Spinal cord (tissue), 10 donors: ENCODE measurements around the gene APOD. TPM values are rescaled to one million over a fixed set of nuclear protein-coding genes. Genes with fewer than 3 reads are reported as not detected.
A peak's percentile ranks its signal among the peaks of the same experiment; 100 is the strongest.

Source experiments
- DNase-seq, 6 donors: peaks; one replicate each; pipeline versions ENCODE4 v3.0.0 to v3.0.0-alpha.2; 2013 to 2015; ENCODE audit warnings: low spot score in 6 of 6, low read depth in 4 of 6
- H3K27ac ChIP-seq: one replicate; pipeline ENCODE4 v1.5.1; 2013; ENCODE audit warnings: low read depth, low read length, control low read depth
- H3K27me3 ChIP-seq: one replicate; pipeline ENCODE4 v1.6.1; 2013; ENCODE audit warnings: low read length; ENCODE audit not compliant: control insufficient read depth, insufficient read depth
- H3K36me3 ChIP-seq: one replicate; pipeline ENCODE4 v1.6.1; 2013; ENCODE audit warnings: low read length; ENCODE audit not compliant: control insufficient read depth, insufficient read depth
- H3K4me1 ChIP-seq: one replicate; pipeline ENCODE4 v1.6.1; 2013; ENCODE audit warnings: low read length; ENCODE audit not compliant: control insufficient read depth, insufficient read depth
- H3K4me3 ChIP-seq: one replicate; pipeline ENCODE4 v1.5.1; 2013; ENCODE audit warnings: low read depth, low read length, control low read depth
- H3K9me3 ChIP-seq: one replicate; pipeline ENCODE4 v1.6.1; 2013; ENCODE audit warnings: low read length; ENCODE audit not compliant: control insufficient read depth, insufficient read depth
- WGBS: methylation state at CpG from one replicate; pipeline ENCODE4 v1.1.5; 2013; ENCODE audit warnings: missing lambda C conversion rate; ENCODE audit not compliant: insufficient coverage; 5-methylcytosine and 5-hydroxymethylcytosine counted together
- polyA plus RNA-seq, 2 donors: library from polyadenylated mRNA; unstranded; fragments of 120-200 nt; gene quantifications; one replicate each; pipeline ENCODE4 v1.2.1, GENCODE V29; 2013; ENCODE audit not compliant: insufficient read length in 2 of 2
- total RNA-seq, 2 donors: library from RNA; depleted of rRNA in 1 of 2; stranded (reverse); fragments of 120-200 nt in 1 of 2; fragments of >200 nt in 1 of 2; gene quantifications; one replicate each; pipeline versions ENCODE4 v1.2.3 to v1.2.4, GENCODE V29; 2013 to 2014
- donor health status: healthy.

The APOD gene
- total and polyA plus RNA-seq, 4 donors: 75.5 to 223 (median 175) TPM

DNA sequence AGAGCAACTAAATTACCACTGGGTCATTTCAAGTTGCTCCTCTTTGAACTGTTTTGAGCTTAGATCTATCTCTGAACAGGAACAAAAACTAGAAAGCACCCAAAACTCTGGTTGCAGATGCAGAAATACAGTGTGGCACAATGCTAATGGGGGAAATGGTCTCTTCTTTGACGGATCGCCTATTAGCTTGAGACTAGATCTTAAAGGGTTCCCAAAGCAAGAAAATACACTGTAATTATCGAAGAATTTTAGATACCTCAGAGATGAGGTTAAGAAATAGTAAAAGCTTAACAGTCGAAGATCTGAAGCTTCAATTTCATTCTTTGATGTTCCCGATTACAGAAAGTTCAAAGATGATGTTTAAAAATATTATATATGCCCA, 41.4 kb downstream of the APOD start:
- H3K36me3 ChIP-seq: no peaks in the 10 kb centered on the region
- WGBS: no CpG with 5 or more reads among the region's 5 CpGs
- peak in 2 of 6 donors; percentile 28 to 45 for DNase-seq
- no peaks in the 10 kb centered on the region for H3K9me3 ChIP-seq
- no peak overlapping the region for H3K27ac ChIP-seq
- peak overlapping the region; percentile 75 for H3K4me3 ChIP-seq
- H3K4me1 ChIP-seq: peaks cover 17% of the 10 kb centered on the region
- H3K27me3 ChIP-seq: peaks cover 9% of the 10 kb centered on the region

DNA sequence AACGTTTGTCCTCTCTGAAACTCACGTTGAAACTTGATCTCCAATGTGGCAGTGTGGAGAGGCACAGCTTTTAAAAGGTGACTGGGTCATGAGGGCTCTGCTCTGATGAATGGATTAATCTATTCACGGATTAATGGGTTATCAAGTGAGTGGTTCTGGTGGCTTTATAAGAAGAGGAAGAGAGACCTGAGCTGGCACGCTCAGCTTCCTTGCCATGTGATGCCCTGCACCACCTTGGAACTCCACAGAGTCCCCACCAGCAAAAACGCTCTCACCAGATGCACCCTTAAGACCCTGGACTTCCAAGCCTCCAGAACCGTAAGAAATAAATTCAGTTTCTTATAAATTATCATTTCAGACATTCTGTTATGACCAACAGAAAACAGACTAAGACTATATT, 43.2 kb downstream of the APOD start:
- WGBS: 38% methylated on average over 2 of the region's 6 CpGs
- no peak overlapping the region for H3K4me3 ChIP-seq
- peaks cover 17% of the 10 kb centered on the region for H3K4me1 ChIP-seq
- H3K27me3 ChIP-seq: peaks cover 5% of the 10 kb centered on the region
- H3K27ac ChIP-seq: no peak overlapping the region
- no peaks in the 10 kb centered on the region for H3K9me3 ChIP-seq
- DNase-seq: no peak
- H3K36me3 ChIP-seq: no peaks in the 10 kb centered on the region

DNA sequence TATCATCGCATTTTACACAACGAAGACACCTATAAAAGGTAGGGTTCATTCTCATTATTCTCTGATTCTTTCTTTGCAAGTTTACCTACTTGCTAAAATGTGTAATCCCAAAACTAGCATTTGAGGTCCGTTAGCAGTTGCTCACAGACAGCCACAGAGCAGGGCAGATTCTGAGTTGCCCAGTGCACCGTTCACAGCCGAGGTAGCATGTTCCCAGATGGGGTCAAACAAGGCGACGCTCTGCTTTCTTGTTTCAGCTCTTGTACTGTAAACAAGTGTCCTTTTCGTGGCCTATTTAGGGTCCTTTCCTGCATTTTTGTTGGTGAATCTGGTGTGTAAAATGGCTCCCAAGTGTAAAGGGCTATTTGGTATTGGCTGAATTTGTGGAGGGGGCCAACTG, 43.7 kb downstream of the APOD start:
- H3K36me3 ChIP-seq: no peaks in the 10 kb centered on the region
- WGBS: 94% methylated on average over 6 of the region's 8 CpGs
- no peaks in the 10 kb centered on the region for H3K9me3 ChIP-seq
- no peak for DNase-seq
- H3K27me3 ChIP-seq: peaks cover 5% of the 10 kb centered on the region
- no peak overlapping the region for H3K27ac ChIP-seq
- no peak overlapping the region for H3K4me3 ChIP-seq
- peaks cover 17% of the 10 kb centered on the region for H3K4me1 ChIP-seq

DNA sequence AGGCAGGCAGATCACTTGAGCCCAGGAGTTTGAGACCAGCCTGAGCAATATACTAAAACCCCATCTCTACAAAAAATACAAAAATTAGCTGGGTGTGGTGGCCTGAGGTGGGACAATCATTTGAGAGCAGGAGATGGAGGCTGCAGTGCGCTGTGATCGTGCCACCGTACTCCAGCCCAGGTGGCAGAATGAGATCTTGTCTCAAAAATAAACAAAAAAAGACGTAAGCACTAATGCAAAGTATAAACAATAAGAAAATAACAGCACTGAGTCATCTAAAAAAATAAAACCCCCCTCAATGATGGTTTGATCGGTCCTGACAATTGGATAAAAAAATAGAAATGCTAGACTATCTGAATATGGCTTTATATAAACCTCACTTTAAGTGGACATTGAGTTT, 44.3 kb downstream of the APOD start:
- H3K4me1 ChIP-seq: peaks cover 16% of the 10 kb centered on the region

DNA sequence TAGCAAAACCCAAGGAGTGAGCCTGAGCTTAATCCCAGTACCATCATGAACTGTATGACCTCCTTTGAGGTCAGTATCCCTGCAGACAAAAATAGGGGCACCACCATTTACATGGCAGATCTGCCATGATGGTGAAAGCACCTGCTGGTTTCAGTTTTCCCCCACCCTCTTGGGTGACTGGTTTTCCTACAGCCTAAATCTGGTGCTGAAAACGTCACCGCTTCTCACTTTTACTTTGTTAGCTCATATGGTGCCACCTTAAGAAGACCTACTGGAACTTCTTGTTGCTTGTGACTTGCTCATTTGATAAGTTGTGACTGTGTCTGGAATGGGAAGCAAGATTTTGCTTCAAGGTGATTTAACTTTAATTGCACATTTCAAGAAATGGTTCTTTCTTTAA, 45.7 kb downstream of the APOD start:
- Histone ChIP-seq H3K27ac (no peak overlapping the region), H3K4me1 (peaks cover 8% of the 10 kb centered on the region), H3K36me3 (no peaks in the 10 kb centered on the region), H3K4me3 (no peak overlapping the region), H3K9me3 (no peaks in the 10 kb centered on the region), H3K27me3 (no peaks in the 10 kb centered on the region)
- no peak for DNase-seq
- WGBS: no CpG with 5 or more reads among the region's 2 CpGs

More for the DNA sequence above, 44.3 kb downstream of the APOD start:
- Histone ChIP-seq H3K9me3 (no peaks in the 10 kb centered on the region), H3K27ac (no peak overlapping the region), H3K27me3 (peaks cover 4% of the 10 kb centered on the region), H3K4me3 (no peak overlapping the region), H3K36me3 (no peaks in the 10 kb centered on the region)
- DNase-seq: no peak
- no CpG with 5 or more reads among the region's 5 CpGs for WGBS

DNA sequence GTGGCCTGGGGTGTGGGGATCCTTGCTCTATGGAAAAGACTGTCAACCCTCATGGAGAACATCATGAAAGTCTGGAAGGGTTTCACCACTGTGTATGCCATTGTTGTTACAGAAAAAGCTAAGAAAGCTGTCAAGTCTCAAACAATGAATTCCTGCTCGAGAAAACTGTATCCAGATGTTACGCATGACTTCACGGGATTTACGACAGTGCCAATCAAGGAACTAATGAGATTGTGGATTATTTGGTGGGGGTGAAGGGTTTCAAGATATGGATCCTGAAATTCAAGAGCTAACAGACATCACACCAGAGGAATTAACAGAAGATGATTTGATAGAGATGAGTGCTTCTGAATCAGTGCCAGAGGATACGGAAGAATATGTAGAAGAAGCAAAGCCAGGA, 48.4 kb downstream of the APOD start:
- H3K4me3 ChIP-seq: no peak overlapping the region
- H3K4me1 ChIP-seq: peaks cover 4% of the 10 kb centered on the region
- no peaks in the 10 kb centered on the region for H3K27me3 ChIP-seq
- 85% methylated on average over 3 of the region's 5 CpGs for WGBS
- DNase-seq: no peak
- H3K9me3 ChIP-seq: no peaks in the 10 kb centered on the region
- no peaks in the 10 kb centered on the region for H3K36me3 ChIP-seq
- H3K27ac ChIP-seq: no peak overlapping the region

DNA sequence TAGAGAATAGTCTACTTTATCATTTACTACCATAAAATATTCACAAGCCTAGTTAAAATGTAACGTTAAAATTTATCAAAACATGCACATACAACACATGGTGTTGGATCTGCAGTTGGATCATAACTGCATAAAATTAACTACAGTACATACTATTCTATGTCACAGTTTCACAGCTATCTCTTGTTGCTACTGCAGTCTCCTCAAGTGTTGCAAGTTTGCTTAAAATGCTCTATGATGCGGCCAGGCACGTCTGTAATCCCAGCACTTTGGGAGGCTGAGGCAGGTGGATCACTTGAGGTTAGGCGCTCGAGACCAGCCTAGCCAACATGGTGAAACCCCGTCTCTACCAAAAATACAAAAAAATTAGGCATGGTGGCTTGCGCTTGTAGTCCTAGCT, 50.9 kb downstream of the APOD start:
- H3K36me3 ChIP-seq: peaks cover 5% of the 10 kb centered on the region
- H3K27me3 ChIP-seq: no peaks in the 10 kb centered on the region
- H3K27ac ChIP-seq: no peak overlapping the region
- no peaks in the 10 kb centered on the region for H3K4me1 ChIP-seq
- no peaks in the 10 kb centered on the region for H3K9me3 ChIP-seq
- peak in 1 of 6 donors; percentile 43 for DNase-seq
- 79% methylated on average over 3 of the region's 7 CpGs for WGBS
- no peak overlapping the region for H3K4me3 ChIP-seq

DNA sequence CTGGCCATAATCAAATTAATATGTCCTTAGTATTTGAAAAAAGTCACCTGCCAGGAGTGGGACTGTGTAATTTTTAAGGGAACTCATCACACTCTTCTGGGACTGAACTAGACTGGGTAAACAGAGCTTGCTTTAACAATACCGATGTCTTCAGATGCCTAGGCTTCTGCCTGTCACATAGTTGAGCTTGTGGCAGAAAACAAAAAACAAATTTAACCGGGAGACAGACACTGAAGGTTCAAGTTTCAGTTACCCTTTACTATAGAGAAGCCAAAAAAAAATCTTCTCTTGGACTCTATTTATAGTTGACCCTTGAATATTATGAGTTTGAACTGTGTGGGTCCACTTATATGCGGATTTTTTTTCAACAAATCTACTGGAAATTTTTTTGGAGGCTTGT, 51.4 kb downstream of the APOD start:
- DNase-seq: no peak
- no peak overlapping the region for H3K27ac ChIP-seq
- H3K9me3 ChIP-seq: no peaks in the 10 kb centered on the region
- WGBS: 100% methylated on average over 1 of the region's 3 CpGs
- H3K27me3 ChIP-seq: no peaks in the 10 kb centered on the region
- H3K4me3 ChIP-seq: no peak overlapping the region
- H3K4me1 ChIP-seq: no peaks in the 10 kb centered on the region
- H3K36me3 ChIP-seq: peaks cover 5% of the 10 kb centered on the region

DNA sequence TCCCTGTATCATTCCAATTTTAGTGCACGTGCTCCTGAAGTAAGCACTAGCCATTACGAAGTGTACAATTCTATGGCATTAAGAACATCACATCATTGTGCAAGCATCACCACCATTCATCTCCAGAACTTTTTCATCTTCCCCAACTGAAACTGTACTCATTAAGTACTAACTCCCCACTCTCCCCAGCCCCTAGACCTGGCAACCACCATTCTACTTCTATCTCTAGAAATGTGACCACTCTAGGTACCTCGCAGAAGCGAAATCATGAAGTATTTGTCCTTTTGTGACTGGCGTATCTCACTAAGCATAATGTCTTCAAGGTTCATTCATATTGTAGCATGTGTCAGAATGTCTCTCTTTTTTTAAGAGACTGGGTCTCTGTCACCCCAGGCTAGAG, 52.1 kb downstream of the APOD start:
- Histone ChIP-seq H3K27ac (no peak overlapping the region), H3K36me3 (peaks cover 6% of the 10 kb centered on the region), H3K9me3 (no peaks in the 10 kb centered on the region), H3K4me3 (no peak overlapping the region), H3K4me1 (no peaks in the 10 kb centered on the region), H3K27me3 (no peaks in the 10 kb centered on the region)
- DNase-seq: no peak
- 100% methylated on average over 5 of the region's 5 CpGs for WGBS

DNA sequence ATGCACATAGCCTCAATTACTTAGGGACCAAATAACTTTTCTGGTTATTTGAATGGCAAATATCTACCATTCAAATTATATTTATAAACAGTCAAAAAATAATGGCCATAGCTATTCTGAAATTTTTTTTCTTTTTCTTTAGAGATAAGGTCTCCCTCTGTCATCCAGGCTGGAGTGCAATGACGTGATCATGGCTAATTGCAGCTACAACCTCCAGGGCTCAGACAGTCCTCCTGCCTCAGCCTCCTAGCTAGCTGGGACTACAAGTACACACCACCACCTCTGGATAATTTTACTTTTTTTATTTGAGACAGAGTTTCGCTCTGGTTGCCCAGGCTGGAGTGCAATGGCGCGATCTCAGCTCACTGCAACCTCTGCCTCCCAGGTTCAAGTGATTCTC, 57.2 kb downstream of the APOD start:
- peaks cover 15% of the 10 kb centered on the region for H3K36me3 ChIP-seq
- DNase-seq: no peak
- no peaks in the 10 kb centered on the region for H3K27me3 ChIP-seq
- no peak overlapping the region for H3K4me3 ChIP-seq
- no peak overlapping the region for H3K27ac ChIP-seq
- no peaks in the 10 kb centered on the region for H3K4me1 ChIP-seq
- no peaks in the 10 kb centered on the region for H3K9me3 ChIP-seq
- WGBS: 95% methylated on average over 4 of the region's 4 CpGs
